Tibial nerve (tissue), 4 donors: ENCODE data around the gene HES4. TPM values are rescaled to one million over a fixed set of nuclear protein-coding genes. Genes with fewer than 3 reads are reported as not detected.

Source experiments
- DNase-seq, 2 donors: peaks; one replicate each; pipeline ENCODE4 v3.0.0-alpha.2; 2019; ENCODE audit warnings: low spot score in 2 of 2
- H3K27ac ChIP-seq, 4 donors: fragments of 200-600 bp; sonication (generic) in 3 of 4; one replicate each; pipeline ENCODE4 v1.5.1; 2017 to 2019; ENCODE audit warnings: mild to moderate bottlenecking in 1 of 4
- H3K27me3 ChIP-seq, 2 donors: fragments of 200-600 bp; sonication (generic) in 1 of 2; one replicate each; pipeline versions ENCODE4 v1.5.1 to v1.6.0; 2017 to 2019
- H3K36me3 ChIP-seq, 3 donors: fragments of 200-600 bp; sonication (generic); one replicate each; pipeline ENCODE4 v1.5.1; 2018 to 2019
- H3K4me1 ChIP-seq, 4 donors: fragments of 200-600 bp; sonication (generic) in 3 of 4; one replicate each; pipeline ENCODE4 v1.5.1; 2017 to 2019
- H3K4me3 ChIP-seq, 4 donors: fragments of 200-600 bp; sonication (generic) in 3 of 4; one replicate each; pipeline ENCODE4 v1.5.1; 2017 to 2019; ENCODE audit warnings: mild to moderate bottlenecking in 1 of 4, moderate library complexity in 1 of 4
- H3K9me3 ChIP-seq, 4 donors: fragments of 200-600 bp; sonication (generic) in 3 of 4; one replicate each; pipeline ENCODE4 v1.5.1; 2017 to 2019
- EP300 ChIP-seq, 2 donors: sonication (generic); formaldehyde crosslinking; IDR thresholded peaks; one replicate each; pipeline ENCODE4 v1.6.1; 2017; ENCODE audit warnings: antibody characterized with exemption in 2 of 2, mild to moderate bottlenecking in 1 of 2
- POLR2A ChIP-seq, 2 donors: fragments of 450-650 bp; IDR thresholded peaks; one replicate each; pipeline ENCODE4 v1.6.1; 2017; ENCODE audit warnings: antibody characterized with exemption in 2 of 2, mild to moderate bottlenecking in 2 of 2, moderate library complexity in 2 of 2
- WGBS, 2 donors: methylation state at CpG; one replicate each; pipeline ENCODE4 v1.1.5; 2018; 5-methylcytosine and 5-hydroxymethylcytosine counted together
- total RNA-seq, 4 donors: library from RNA; depleted of rRNA; stranded (reverse); fragments of >200 nt; gene quantifications; one replicate each; pipeline ENCODE4 v1.1.0, GENCODE V29; 2016
- TF ChIP-seq, protein P1 (sequence below), 5 experiments: fragments of 200-600 bp in 3 of 5; fragments of 450-650 bp in 2 of 5; sonication (generic) in 3 of 5; IDR thresholded peaks; one replicate each; pipeline ENCODE4 v1.5.1; 2016 to 2019; ENCODE audit warnings: antibody characterized with exemption in 5 of 5, mild to moderate bottlenecking in 3 of 5, moderate library complexity in 2 of 5

The HES4 gene
- total RNA-seq, 4 donors from 2014 or later: 26.9 to 70.8 (median 58.7) TPM

DNA sequence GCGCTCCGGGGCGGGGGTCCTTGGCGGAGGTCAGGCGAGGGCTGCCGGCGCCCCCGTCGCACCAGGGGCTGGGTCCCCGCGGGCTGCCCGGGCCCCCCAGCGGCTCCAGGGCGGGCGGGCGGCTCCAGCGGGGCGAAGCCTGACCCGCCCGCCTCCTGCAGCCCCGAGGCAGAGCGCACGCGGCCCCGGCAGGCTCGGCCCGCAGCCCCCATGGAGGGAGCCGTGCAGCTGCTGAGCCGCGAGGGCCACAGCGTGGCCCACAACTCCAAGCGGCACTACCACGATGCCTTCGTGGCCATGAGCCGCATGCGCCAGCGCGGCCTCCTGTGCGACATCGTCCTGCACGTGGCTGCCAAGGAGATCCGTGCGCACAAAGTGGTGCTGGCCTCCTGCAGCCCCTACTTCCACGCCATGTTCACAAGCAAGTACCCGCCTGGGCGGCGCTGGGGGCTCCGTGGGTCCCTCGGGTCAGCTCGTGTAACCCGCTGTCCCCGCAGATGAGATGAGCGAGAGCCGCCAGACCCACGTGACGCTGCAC, 38.7 kb downstream of the HES4 start:
- TF ChIP-seq, protein P1, sequence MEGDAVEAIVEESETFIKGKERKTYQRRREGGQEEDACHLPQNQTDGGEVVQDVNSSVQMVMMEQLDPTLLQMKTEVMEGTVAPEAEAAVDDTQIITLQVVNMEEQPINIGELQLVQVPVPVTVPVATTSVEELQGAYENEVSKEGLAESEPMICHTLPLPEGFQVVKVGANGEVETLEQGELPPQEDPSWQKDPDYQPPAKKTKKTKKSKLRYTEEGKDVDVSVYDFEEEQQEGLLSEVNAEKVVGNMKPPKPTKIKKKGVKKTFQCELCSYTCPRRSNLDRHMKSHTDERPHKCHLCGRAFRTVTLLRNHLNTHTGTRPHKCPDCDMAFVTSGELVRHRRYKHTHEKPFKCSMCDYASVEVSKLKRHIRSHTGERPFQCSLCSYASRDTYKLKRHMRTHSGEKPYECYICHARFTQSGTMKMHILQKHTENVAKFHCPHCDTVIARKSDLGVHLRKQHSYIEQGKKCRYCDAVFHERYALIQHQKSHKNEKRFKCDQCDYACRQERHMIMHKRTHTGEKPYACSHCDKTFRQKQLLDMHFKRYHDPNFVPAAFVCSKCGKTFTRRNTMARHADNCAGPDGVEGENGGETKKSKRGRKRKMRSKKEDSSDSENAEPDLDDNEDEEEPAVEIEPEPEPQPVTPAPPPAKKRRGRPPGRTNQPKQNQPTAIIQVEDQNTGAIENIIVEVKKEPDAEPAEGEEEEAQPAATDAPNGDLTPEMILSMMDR (IDR thresholded peaks at IDR 0.05): no peak
- TF ChIP-seq EP300 (IDR thresholded peaks at IDR 0.05): no peak
- TF ChIP-seq POLR2A (IDR thresholded peaks at IDR 0.05): no peak
- H3K9me3 ChIP-seq: no peaks in the 10 kb centered on the region
- peaks cover 0 to 5% of the 10 kb centered on the region in 2 donors for H3K27me3 ChIP-seq
- WGBS, 2 donors: 45 to 60% methylated on average over 1 to 28 of the region's 56 CpGs
- H3K36me3 ChIP-seq: peaks cover 0 to 40% (median 0%) of the 10 kb centered on the region in 3 donors
- H3K27ac ChIP-seq: peak overlapping the region in 1 of 4 donors; percentile 64
- H3K4me1 ChIP-seq: peaks cover 8 to 52% (median 27%) of the 10 kb centered on the region in 4 donors
- H3K4me3 ChIP-seq: peak overlapping the region; percentile 48 to 100 (median 94)
- no peak for DNase-seq

- peak within 1 kb of the TSS; percentile 48 to 100 (median 94) for H3K4me3 ChIP-seq
- no peak for TF ChIP-seq EP300 (IDR thresholded peaks at IDR 0.05)
- no peak for TF ChIP-seq POLR2A (IDR thresholded peaks at IDR 0.05)
- TF ChIP-seq, protein P1 (IDR thresholded peaks at IDR 0.05): no peak
- no peaks in the 10 kb centered on the region for H3K27me3 ChIP-seq
- peak; percentile 62 to 65 for DNase-seq
- H3K36me3 ChIP-seq: peaks cover 0 to 46% (median 0%) of the 10 kb centered on the region in 3 donors
- WGBS, 2 donors: 0 to 1% methylated on average over 21 to 48 of the region's 109 CpGs
- peaks cover 8 to 48% (median 24%) of the 10 kb centered on the region in 4 donors for H3K4me1 ChIP-seq
- peak within 1 kb of the TSS in 1 of 4 donors; percentile 64 for H3K27ac ChIP-seq
- no peaks in the 10 kb centered on the region for H3K9me3 ChIP-seq
Observed at GRCh38 chr1:960363-961131, 39.4 kb downstream of the HES4 start, which contains the start of gene KLHL17. KLHL17 (plus strand) TSS chr1:960584; CDS start chr1:960694, 110 bp downstream.

GRCh38 chr1:959731-960362, 40.0 kb downstream of the HES4 start:
- no peaks in the 10 kb centered on the region for H3K27me3 ChIP-seq
- whole genome bisulfite sequencing, 2 donors: 9 to 12% methylated on average over 16 to 20 of the region's 57 CpGs
- no peaks in the 10 kb centered on the region for H3K9me3 ChIP-seq
- H3K27ac ChIP-seq: peak overlapping the region in 1 of 4 donors; percentile 64
- H3K4me1 ChIP-seq: peaks cover 8 to 48% (median 24%) of the 10 kb centered on the region in 4 donors
- no peak for TF ChIP-seq EP300 (IDR thresholded peaks at IDR 0.05)
- TF ChIP-seq, protein P1 (IDR thresholded peaks at IDR 0.05): no peak
- TF ChIP-seq POLR2A (IDR thresholded peaks at IDR 0.05): no peak
- H3K36me3 ChIP-seq: peaks cover 0 to 47% (median under 1%) of the 10 kb centered on the region in 3 donors
- DNase-seq: no peak
- peak overlapping the region; percentile 48 to 100 (median 94) for H3K4me3 ChIP-seq

DNA sequence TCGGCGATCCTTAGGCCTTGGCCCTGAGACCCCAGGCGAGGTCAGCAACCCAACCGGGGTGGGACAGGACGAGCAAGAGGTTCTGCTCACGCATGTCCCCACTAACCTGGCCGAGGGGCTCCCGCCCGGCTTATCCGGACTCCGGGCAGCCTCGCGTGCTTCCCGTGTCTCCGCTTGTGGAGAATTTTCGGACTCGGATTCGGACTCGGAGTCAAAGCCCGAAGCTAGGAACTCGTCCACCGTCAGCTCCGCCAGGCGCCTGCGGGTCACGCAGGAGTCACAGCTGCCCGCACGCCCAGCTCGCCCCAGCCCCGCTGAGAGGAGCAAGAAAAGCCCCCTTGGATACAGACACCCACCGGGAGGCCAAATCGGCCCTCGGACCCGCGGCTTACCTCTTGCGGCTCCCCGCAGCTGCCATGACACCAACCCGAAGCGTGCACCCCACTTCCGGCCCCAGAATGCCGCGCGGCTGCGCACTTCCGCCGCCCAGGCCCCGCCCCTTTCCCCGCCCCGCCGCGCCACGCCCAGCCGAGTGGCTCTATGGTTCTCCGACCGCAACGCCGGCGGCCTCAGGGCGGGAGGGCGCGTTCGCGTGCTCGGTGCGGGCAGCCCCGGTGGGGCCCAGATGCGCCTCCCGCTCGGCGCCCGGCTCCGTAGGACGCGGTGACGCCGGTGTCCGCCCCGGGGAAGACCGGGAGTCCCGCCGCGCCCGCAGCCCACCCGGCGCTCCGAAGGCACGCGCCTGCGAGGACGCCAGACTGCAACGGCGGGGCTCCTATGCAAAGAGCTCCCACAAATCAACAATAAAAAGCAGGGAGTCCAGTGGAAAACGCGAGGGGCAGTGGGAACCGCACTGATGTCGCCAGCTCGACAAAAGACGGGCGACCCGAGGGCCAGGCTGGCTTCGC, 40.8 kb downstream of the HES4 start, which contains the start of gene NOC2L:
NOC2L (minus strand) TSS at position 434 of the 908 bp plus-strand sequence; CDS start at position 418, 16 bp downstream.
- Histone ChIP-seq H3K4me3 (peak within 1 kb of the TSS; percentile 90 to 100 (median 97)), H3K27ac (peak within 1 kb of the TSS; percentile 13 to 84 (median 53)), H3K27me3 (no peaks in the 10 kb centered on the region), H3K9me3 (no peaks in the 10 kb centered on the region), H3K4me1 (peaks cover 8 to 48% (median 24%) of the 10 kb centered on the region in 4 donors), H3K36me3 (peaks cover 0 to 51% (median 8%) of the 10 kb centered on the region in 3 donors)
- 0 to 4% methylated on average over 6 to 86 of the region's 101 CpGs for WGBS, 2 donors
- peak; percentile 91 to 93 for DNase-seq
- peak; percentile 46 to 82 for TF ChIP-seq EP300 (IDR thresholded peaks at IDR 0.05)
- TF ChIP-seq POLR2A (IDR thresholded peaks at IDR 0.05): peak in 1 of 2 donors; percentile 42
- TF ChIP-seq, protein P1 (IDR thresholded peaks at IDR 0.05): peak in 1 of 5 experiments; percentile 33
